ENCODE results near the gene BCAT1. TPM values are rescaled to one million over a fixed set of nuclear protein-coding genes. Genes with fewer than 3 reads are reported as not detected.
A peak's percentile ranks its signal among the peaks of the same experiment; 100 is the strongest.

The BCAT1 gene
- total RNA-seq, 4 donors from 2014 or later = 11.4 to 39.3 (median 18.0) TPM

- no peak for ATAC-seq
- H3K36me3 ChIP-seq = no peaks in the 10 kb centered on the region
- no peak overlapping the region for H3K4me3 ChIP-seq
- H3K4me1 ChIP-seq = no peaks in the 10 kb centered on the region
- TF ChIP-seq EP300 (IDR thresholded peaks at IDR 0.05) (no peak), POLR2A (IDR thresholded peaks at IDR 0.05) (no peak), CTCF (IDR thresholded peaks at IDR 0.05) (no peak), POLR2AphosphoS5 (IDR thresholded peaks at IDR 0.05) (no peak)
- 56 to 57% methylated on average over 3 of the region's 3 CpGs for WGBS, 2 donors (ENCODE audit: low coverage in 1 of 2)
- no peak overlapping the region for H3K27ac ChIP-seq
- H3K27me3 ChIP-seq = no peaks in the 10 kb centered on the region
- no peaks in the 10 kb centered on the region for H3K9me3 ChIP-seq
Measured at GRCh38 chr12:24850496-24850895, 98.4 kb downstream of the BCAT1 start.

GRCh38 chr12:24848941-24849477, 99.9 kb downstream of the BCAT1 start:
- no peak for ATAC-seq
- WGBS, 2 donors (ENCODE audit: low coverage in 1 of 2) = 81 to 88% methylated on average over 4 of the region's 8 CpGs
- no peaks in the 10 kb centered on the region for H3K36me3 ChIP-seq
- TF ChIP-seq EP300 (IDR thresholded peaks at IDR 0.05) = no peak
- no peak for TF ChIP-seq POLR2AphosphoS5 (IDR thresholded peaks at IDR 0.05)
- no peak for TF ChIP-seq CTCF (IDR thresholded peaks at IDR 0.05)
- TF ChIP-seq POLR2A (IDR thresholded peaks at IDR 0.05) = no peak
- H3K4me1 ChIP-seq = no peaks in the 10 kb centered on the region
- H3K4me3 ChIP-seq = no peak overlapping the region
- H3K27me3 ChIP-seq = no peaks in the 10 kb centered on the region
- H3K9me3 ChIP-seq = no peaks in the 10 kb centered on the region
- no peak overlapping the region for H3K27ac ChIP-seq

- WGBS, 2 donors (ENCODE audit: low coverage in 1 of 2) = 87 to 92% methylated on average over 2 of the region's 2 CpGs
- no peaks in the 10 kb centered on the region for H3K36me3 ChIP-seq
- H3K27me3 ChIP-seq = no peaks in the 10 kb centered on the region
- H3K4me3 ChIP-seq = no peak overlapping the region
- TF ChIP-seq EP300 (IDR thresholded peaks at IDR 0.05) (no peak), CTCF (IDR thresholded peaks at IDR 0.05) (no peak), POLR2A (IDR thresholded peaks at IDR 0.05) (no peak), POLR2AphosphoS5 (IDR thresholded peaks at IDR 0.05) (no peak)
- no peaks in the 10 kb centered on the region for H3K9me3 ChIP-seq
- H3K27ac ChIP-seq = no peak overlapping the region
- no peaks in the 10 kb centered on the region for H3K4me1 ChIP-seq
- no peak for ATAC-seq
Measured at GRCh38 chr12:24846689-24847088, 102.2 kb downstream of the BCAT1 start.

GRCh38 chr12:24845615-24846014, 103.3 kb downstream of the BCAT1 start:
- peak; percentile 58 for ATAC-seq
- no peaks in the 10 kb centered on the region for H3K27me3 ChIP-seq
- H3K27ac ChIP-seq = no peak overlapping the region
- WGBS, 2 donors (ENCODE audit: low coverage in 1 of 2) = 61 to 63% methylated on average over 3 of the region's 3 CpGs
- H3K4me1 ChIP-seq = peaks cover 0 to 4% (median 1%) of the 10 kb centered on the region in 3 donors
- no peaks in the 10 kb centered on the region for H3K36me3 ChIP-seq
- no peaks in the 10 kb centered on the region for H3K9me3 ChIP-seq
- TF ChIP-seq CTCF (IDR thresholded peaks at IDR 0.05) (no peak), POLR2A (IDR thresholded peaks at IDR 0.05) (no peak), EP300 (IDR thresholded peaks at IDR 0.05) (no peak), POLR2AphosphoS5 (IDR thresholded peaks at IDR 0.05) (no peak)
- H3K4me3 ChIP-seq = no peak overlapping the region

GRCh38 chr12:24840046-24840800, 108.7 kb downstream of the BCAT1 start:
- no peaks in the 10 kb centered on the region for H3K9me3 ChIP-seq
- H3K27me3 ChIP-seq = no peaks in the 10 kb centered on the region
- H3K36me3 ChIP-seq = no peaks in the 10 kb centered on the region
- peak overlapping the region in 1 of 4 donors; percentile 5 for H3K27ac ChIP-seq
- H3K4me3 ChIP-seq = no peak overlapping the region
- peak; percentile 28 for ATAC-seq
- peaks cover 2 to 40% (median 18%) of the 10 kb centered on the region in 3 donors for H3K4me1 ChIP-seq
- no peak for TF ChIP-seq CTCF (IDR thresholded peaks at IDR 0.05)
- TF ChIP-seq EP300 (IDR thresholded peaks at IDR 0.05) = no peak
- TF ChIP-seq POLR2AphosphoS5 (IDR thresholded peaks at IDR 0.05) = peak; percentile 29
- TF ChIP-seq POLR2A (IDR thresholded peaks at IDR 0.05) = no peak
- WGBS, 2 donors (ENCODE audit: low coverage in 1 of 2) = 25 to 50% methylated on average over 1 of the region's 1 CpG
